Measurements from ENCODE around the gene RGS2.

RGS2 gene

DNA sequence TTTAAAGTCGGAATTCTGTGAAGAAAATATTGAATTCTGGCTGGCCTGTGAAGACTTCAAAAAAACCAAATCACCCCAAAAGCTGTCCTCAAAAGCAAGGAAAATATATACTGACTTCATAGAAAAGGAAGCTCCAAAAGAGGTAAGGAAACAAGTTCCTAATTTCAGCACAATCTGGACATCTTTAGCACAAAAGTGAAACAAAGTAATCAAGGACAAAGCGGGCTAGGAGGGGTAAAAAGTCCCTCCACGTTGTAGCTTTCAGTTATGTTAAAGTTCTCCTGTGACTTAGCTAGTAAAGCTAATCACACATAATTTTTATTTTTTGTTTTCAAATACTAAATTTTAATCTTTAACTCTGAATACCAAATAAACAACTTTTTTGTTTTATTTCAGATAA lies 2.2 kb downstream of the RGS2 start:
- Histone ChIP-seq H3K36me3 (replicated peaks) (peaks cover 9% of the 10 kb centered on the region), H3K27me3 (replicated peaks) (no peaks in the 10 kb centered on the region), H3K27ac (no peak overlapping the region), H3K4me3 (ENCODE audit: low read depth, low read length) (no peak overlapping the region)
- no peak for DNase-seq
- TF ChIP-seq CTCF (IDR thresholded peaks at IDR 0.05; ENCODE audit: low read depth, low read length, missing control alignments), result no peak
- in situ Hi-C loops (cut with HindIII; ENCODE audit: low pct_ligation_motif_present, low sequenced_read_pairs), result loop anchor here (25.0 kb wide), 1 partner anchor 201 kb away; no protein-coding TSS in a partner anchor

- H3K27me3 ChIP-seq (replicated peaks), result no peaks in the 10 kb centered on the region
- in situ Hi-C loops (cut with HindIII; ENCODE audit: low pct_ligation_motif_present, low sequenced_read_pairs), result loop anchor here (25.0 kb wide), 1 partner anchor 201 kb away; no protein-coding TSS in a partner anchor
- no peak overlapping the region for H3K27ac ChIP-seq
- no peak for DNase-seq
- no peak overlapping the region for H3K4me3 ChIP-seq (ENCODE audit: low read depth, low read length)
- peaks cover 9% of the 10 kb centered on the region for H3K36me3 ChIP-seq (replicated peaks)
- TF ChIP-seq CTCF (IDR thresholded peaks at IDR 0.05; ENCODE audit: low read depth, low read length, missing control alignments), result no peak
Measured at GRCh38 chr1:192811594-192812239, 2.9 kb downstream of the RGS2 start.

DNA sequence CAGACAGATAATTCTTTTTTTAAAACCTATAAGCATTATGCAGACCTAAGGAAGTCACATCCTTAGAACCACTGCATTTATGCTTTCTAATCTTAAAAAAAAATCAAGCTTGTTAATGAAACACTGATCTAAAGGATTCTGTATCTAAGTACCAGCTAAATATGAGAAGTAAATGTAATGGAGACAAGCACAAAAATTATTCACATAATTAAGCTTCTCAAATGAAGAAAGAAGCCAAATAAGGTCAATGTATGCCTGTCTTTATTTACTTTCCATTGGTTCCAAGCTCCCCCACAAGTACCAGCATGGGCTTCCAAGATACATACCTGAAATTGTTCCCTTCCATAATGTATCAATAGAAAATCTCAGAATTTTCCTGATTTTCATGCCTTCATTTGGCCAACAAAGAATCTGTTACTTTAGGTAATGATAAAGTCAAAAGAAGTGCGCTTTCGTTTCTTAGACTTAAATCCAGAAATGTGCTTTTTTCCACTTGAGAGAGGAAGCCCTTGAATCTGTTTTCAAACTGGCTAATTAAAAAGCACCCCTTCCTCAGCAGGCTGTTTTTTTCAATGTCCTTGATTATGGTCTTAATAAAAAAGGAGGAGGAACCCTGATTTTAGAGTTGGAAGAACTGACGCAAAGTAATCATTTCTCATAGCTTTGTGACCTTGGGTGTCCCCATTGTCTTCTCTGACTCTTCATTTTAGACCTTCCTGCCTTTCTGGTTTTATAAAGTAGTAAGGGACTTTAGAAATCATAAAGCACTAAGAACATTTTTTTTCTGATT lies 3.8 kb downstream of the RGS2 start:
- in situ Hi-C loops (cut with HindIII; ENCODE audit: low pct_ligation_motif_present, low sequenced_read_pairs), result loop anchor here (25.0 kb wide), 1 partner anchor 200 kb away; no protein-coding TSS in a partner anchor
- Histone ChIP-seq H3K36me3 (replicated peaks) (peaks cover 9% of the 10 kb centered on the region), H3K27ac (no peak overlapping the region), H3K27me3 (replicated peaks) (no peaks in the 10 kb centered on the region), H3K4me3 (ENCODE audit: low read depth, low read length) (no peak overlapping the region)
- no peak for TF ChIP-seq CTCF (IDR thresholded peaks at IDR 0.05; ENCODE audit: low read depth, low read length, missing control alignments)
- no peak for DNase-seq

GRCh38 chr1:192814805-192815204 lies 6.0 kb downstream of the RGS2 start:
- no peak overlapping the region for H3K4me3 ChIP-seq (ENCODE audit: low read depth, low read length)
- H3K36me3 ChIP-seq (replicated peaks), result peaks cover 9% of the 10 kb centered on the region
- in situ Hi-C loops (cut with HindIII; ENCODE audit: low pct_ligation_motif_present, low sequenced_read_pairs), result loop anchor here (25.0 kb wide), 1 partner anchor 197 kb away; no protein-coding TSS in a partner anchor
- no peak for TF ChIP-seq CTCF (IDR thresholded peaks at IDR 0.05; ENCODE audit: low read depth, low read length, missing control alignments)
- no peak overlapping the region for H3K27ac ChIP-seq
- no peak for DNase-seq
- no peaks in the 10 kb centered on the region for H3K27me3 ChIP-seq (replicated peaks)

DNA sequence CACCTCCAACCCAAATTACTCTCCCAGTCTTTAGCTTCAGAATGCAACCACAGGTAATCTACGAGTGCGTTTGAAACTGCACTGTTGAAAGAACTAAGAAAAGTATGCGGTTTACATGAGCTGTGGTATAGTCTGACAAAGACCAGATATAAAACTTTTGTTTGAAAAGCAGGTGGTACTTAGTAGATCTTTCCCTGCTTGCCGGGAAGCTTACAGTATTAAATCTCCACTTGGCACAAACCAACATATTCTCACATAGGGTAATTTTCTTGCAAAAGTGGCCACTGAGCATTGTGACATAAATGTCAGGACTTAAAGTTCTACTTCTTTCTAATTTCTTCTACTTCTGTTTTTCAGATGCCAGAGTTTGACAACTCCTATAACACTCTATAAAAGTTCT lies 8.4 kb downstream of the RGS2 start:
- no peak for TF ChIP-seq CTCF (IDR thresholded peaks at IDR 0.05; ENCODE audit: low read depth, low read length, missing control alignments)
- in situ Hi-C loops (cut with HindIII; ENCODE audit: low pct_ligation_motif_present, low sequenced_read_pairs), result loop anchor here (25.0 kb wide), 1 partner anchor 195 kb away; no protein-coding TSS in a partner anchor
- no peaks in the 10 kb centered on the region for H3K27me3 ChIP-seq (replicated peaks)
- H3K4me3 ChIP-seq (ENCODE audit: low read depth, low read length), result no peak overlapping the region
- no peaks in the 10 kb centered on the region for H3K36me3 ChIP-seq (replicated peaks)
- no peak overlapping the region for H3K27ac ChIP-seq
- no peak for DNase-seq
